Liver (tissue), 9 donors: Measurements from ENCODE around the gene FAM53B. TPM values are rescaled to one million over a fixed set of nuclear protein-coding genes. Genes with fewer than 3 reads are reported as not detected.

Experiments
- DNase-seq: peaks from one replicate; pipeline ENCODE4 v3.0.0-alpha.2; 2017; ENCODE audit warnings: low spot score
- H3K27ac ChIP-seq, 2 donors: one replicate each; pipeline ENCODE4 v1.7.0; 2013; ENCODE audit warnings: inconsistent platforms in 2 of 2, low read length in 2 of 2, control low read depth in 1 of 2, low read depth in 1 of 2, mild to moderate bottlenecking in 1 of 2
- H3K27me3 ChIP-seq, 4 donors: one replicate each; pipeline versions ENCODE4 v1.6.1 to v1.7.0; 2013; ENCODE audit warnings: low read length in 3 of 4, inconsistent platforms in 1 of 4, mild to moderate bottlenecking in 1 of 4, moderate library complexity in 1 of 4; ENCODE audit not compliant: control insufficient read depth in 4 of 4, insufficient read depth in 4 of 4
- H3K36me3 ChIP-seq, 4 donors: one replicate each; pipeline versions ENCODE4 v1.6.1 to v1.7.0; 2013; ENCODE audit warnings: low read length in 3 of 4, mild to moderate bottlenecking in 3 of 4, low read depth in 1 of 4, moderate library complexity in 1 of 4; ENCODE audit not compliant: control insufficient read depth in 4 of 4, insufficient read depth in 3 of 4
- H3K4me1 ChIP-seq, 4 donors: one replicate each; pipeline versions ENCODE4 v1.6.1 to v1.7.0; 2013; ENCODE audit warnings: low read length in 3 of 4, mild to moderate bottlenecking in 3 of 4, moderate library complexity in 1 of 4; ENCODE audit not compliant: control insufficient read depth in 4 of 4, insufficient read depth in 4 of 4
- H3K4me3 ChIP-seq, 3 donors: one replicate each; pipeline versions ENCODE4 v1.6.1 to v1.7.0; 2013; ENCODE audit warnings: low read length in 3 of 3, control low read depth in 1 of 3, low read depth in 1 of 3, mild to moderate bottlenecking in 1 of 3
- H3K9ac ChIP-seq, 2 donors: one replicate each; pipeline ENCODE4 v1.7.0; 2013; ENCODE audit warnings: low read length in 2 of 2, mild to moderate bottlenecking in 2 of 2, moderate library complexity in 2 of 2, control low read depth in 1 of 2, low read depth in 1 of 2
- H3K9me3 ChIP-seq, 4 donors: one replicate each; pipeline versions ENCODE4 v1.6.1 to v1.7.0; 2013; ENCODE audit warnings: low read length in 3 of 4; ENCODE audit not compliant: control insufficient read depth in 4 of 4
- CTCF ChIP-seq: fragments of 150-350 bp; IDR thresholded peaks from 2 replicates; pipeline ENCODE4 v1.5.1; 2017; ENCODE audit warnings: improper control_type of control experiment, low read depth, low read length; ENCODE audit not compliant: missing input control
- EGR1 ChIP-seq, 2 donors: IDR thresholded peaks; 2 replicates each; pipeline ENCODE4 v1.6.1; 2016 to 2018; ENCODE audit warnings: antibody characterized with exemption in 2 of 2, low read depth in 2 of 2
- FOXA1 ChIP-seq: IDR thresholded peaks from 2 replicates; pipeline ENCODE4 v1.6.1; 2016; ENCODE audit warnings: antibody characterized with exemption
- GABPA ChIP-seq, 2 donors: IDR thresholded peaks in 1 of 2; conservative IDR thresholded peaks in 1 of 2; 2 replicates each; pipeline ENCODE4 v1.6.1; 2016; ENCODE audit warnings: antibody characterized with exemption in 2 of 2, mild to moderate bottlenecking in 1 of 2, moderate library complexity in 1 of 2
- HNF4A ChIP-seq, 2 donors: conservative IDR thresholded peaks; 2 replicates each; pipeline ENCODE4 v1.6.1; 2016; ENCODE audit warnings: antibody characterized with exemption in 2 of 2, mild to moderate bottlenecking in 2 of 2
- HNF4G ChIP-seq: IDR thresholded peaks from 2 replicates; pipeline ENCODE4 v1.6.1; 2016; ENCODE audit warnings: antibody characterized with exemption
- JUND ChIP-seq, 2 donors: IDR thresholded peaks; 2 replicates each; pipeline ENCODE4 v1.6.1; 2016; ENCODE audit warnings: antibody characterized with exemption in 2 of 2
- MAX ChIP-seq: IDR thresholded peaks from 2 replicates; pipeline ENCODE4 v1.6.1; 2016; ENCODE audit warnings: antibody characterized with exemption
- NR2F2 ChIP-seq: IDR thresholded peaks from 2 replicates; pipeline ENCODE4 v1.6.1; 2016; ENCODE audit warnings: antibody characterized with exemption
- RAD21 ChIP-seq, 2 donors: IDR thresholded peaks; 2 replicates each; pipeline ENCODE4 v1.6.1; 2016; ENCODE audit warnings: antibody characterized with exemption in 2 of 2, mild to moderate bottlenecking in 2 of 2
- REST ChIP-seq: IDR thresholded peaks from 2 replicates; pipeline ENCODE4 v1.6.1; 2016; ENCODE audit warnings: antibody characterized with exemption, mild to moderate bottlenecking
- RXRA ChIP-seq, 2 donors: IDR thresholded peaks; 2 replicates each; pipeline ENCODE4 v1.6.1; 2017 to 2018; ENCODE audit warnings: antibody characterized with exemption in 2 of 2, mild to moderate bottlenecking in 1 of 2
- SP1 ChIP-seq: IDR thresholded peaks from 2 replicates; pipeline ENCODE4 v1.6.1; 2018; ENCODE audit warnings: antibody characterized with exemption, mild to moderate bottlenecking
- TAF1 ChIP-seq: conservative IDR thresholded peaks from 2 replicates; pipeline ENCODE4 v1.6.1; 2016; ENCODE audit warnings: antibody characterized with exemption, mild to moderate bottlenecking
- YY1 ChIP-seq: IDR thresholded peaks from 2 replicates; pipeline ENCODE4 v1.6.1; 2016; ENCODE audit warnings: antibody characterized with exemption, mild to moderate bottlenecking
- ZBTB33 ChIP-seq: IDR thresholded peaks from 2 replicates; pipeline ENCODE4 v1.6.1; 2016; ENCODE audit warnings: antibody characterized with exemption
- WGBS: extraction: QIAGEN DNeasy Blood & Tissue Kit; methylation state at CpG from one replicate; pipeline ENCODE4 v1.1.7; 2013; 5-methylcytosine and 5-hydroxymethylcytosine counted together
- polyA plus RNA-seq, 2 donors: library from polyadenylated mRNA; stranded (reverse) in 1 of 2; unstranded in 1 of 2; fragments of 200-250 nt in 1 of 2; fragments of >200 nt in 1 of 2; fragmentation: Nextera tagmentation in 1 of 2; extraction: Ambion mirVana in 1 of 2; gene quantifications; one replicate each; pipeline versions ENCODE4 v1.2.1 to v1.2.3, GENCODE V29; 2013 to 2015
- total RNA-seq, 2 donors: library from RNA; depleted of rRNA; stranded (reverse); fragments of >200 nt; gene quantifications; one replicate each; pipeline ENCODE4 v1.2.3, GENCODE V29; 2014
- donor health status: healthy.
- donor health status: healthy.
- donor health status: healthy.
- donor health status: healthy.
- donor health status: healthy.

FAM53B gene
- total and polyA plus RNA-seq, 4 donors: 1.1 to 24.0 (median 6.3) TPM

- DNase-seq: no peak
- peaks cover 0 to 4% (median 2%) of the 10 kb centered on the region in 4 donors for H3K36me3 ChIP-seq
- no peak overlapping the region for H3K27ac ChIP-seq
Measured at GRCh38 chr10:124619195-124619594, 125.0 kb downstream of the FAM53B start.

GRCh38 chr10:124618470-124619073, 125.6 kb downstream of the FAM53B start:
- 94% methylated on average over 18 of the region's 18 CpGs for WGBS
- Histone ChIP-seq H3K9ac (no peak overlapping the region), H3K36me3 (peaks cover 0 to 4% (median 2%) of the 10 kb centered on the region in 4 donors), H3K27me3 (no peaks in the 10 kb centered on the region), H3K9me3 (no peaks in the 10 kb centered on the region), H3K4me3 (no peak overlapping the region), H3K27ac (no peak overlapping the region), H3K4me1 (no peaks in the 10 kb centered on the region)
- no peak for DNase-seq
- TF ChIP-seq EGR1 (IDR thresholded peaks at IDR 0.05; ENCODE audit: low read depth in 2 of 2) (no peak), HNF4G (no peak), YY1 (no peak), TAF1 (no peak), GABPA (IDR thresholded peaks at IDR 0.05 in 1 of 2, conservative IDR thresholded peaks at IDR 0.05 in 1 of 2) (no peak), SP1 (no peak), ZBTB33 (no peak), CTCF (no peak), MAX (no peak), RAD21 (IDR thresholded peaks at IDR 0.05) (no peak)

More at GRCh38 chr10:124619195-124619594, 125.0 kb downstream of the FAM53B start:
- Histone ChIP-seq H3K9ac (no peak overlapping the region), H3K9me3 (no peaks in the 10 kb centered on the region), H3K27me3 (no peaks in the 10 kb centered on the region), H3K4me3 (no peak overlapping the region), H3K4me1 (no peaks in the 10 kb centered on the region)
- WGBS: 76% methylated on average over 9 of the region's 9 CpGs
- TF ChIP-seq EGR1 (IDR thresholded peaks at IDR 0.05; ENCODE audit: low read depth in 2 of 2) (no peak), NR2F2 (no peak), REST (no peak), RAD21 (IDR thresholded peaks at IDR 0.05) (no peak), JUND (IDR thresholded peaks at IDR 0.05) (no peak), HNF4A (conservative IDR thresholded peaks at IDR 0.05) (no peak), GABPA (IDR thresholded peaks at IDR 0.05 in 1 of 2, conservative IDR thresholded peaks at IDR 0.05 in 1 of 2) (no peak), FOXA1 (no peak), CTCF (no peak), RXRA (IDR thresholded peaks at IDR 0.05) (no peak)
